ENCODE results near the gene C19orf85.
A peak's percentile ranks its signal among the peaks of the same experiment; 100 is the strongest.

Gene C19orf85

DNA sequence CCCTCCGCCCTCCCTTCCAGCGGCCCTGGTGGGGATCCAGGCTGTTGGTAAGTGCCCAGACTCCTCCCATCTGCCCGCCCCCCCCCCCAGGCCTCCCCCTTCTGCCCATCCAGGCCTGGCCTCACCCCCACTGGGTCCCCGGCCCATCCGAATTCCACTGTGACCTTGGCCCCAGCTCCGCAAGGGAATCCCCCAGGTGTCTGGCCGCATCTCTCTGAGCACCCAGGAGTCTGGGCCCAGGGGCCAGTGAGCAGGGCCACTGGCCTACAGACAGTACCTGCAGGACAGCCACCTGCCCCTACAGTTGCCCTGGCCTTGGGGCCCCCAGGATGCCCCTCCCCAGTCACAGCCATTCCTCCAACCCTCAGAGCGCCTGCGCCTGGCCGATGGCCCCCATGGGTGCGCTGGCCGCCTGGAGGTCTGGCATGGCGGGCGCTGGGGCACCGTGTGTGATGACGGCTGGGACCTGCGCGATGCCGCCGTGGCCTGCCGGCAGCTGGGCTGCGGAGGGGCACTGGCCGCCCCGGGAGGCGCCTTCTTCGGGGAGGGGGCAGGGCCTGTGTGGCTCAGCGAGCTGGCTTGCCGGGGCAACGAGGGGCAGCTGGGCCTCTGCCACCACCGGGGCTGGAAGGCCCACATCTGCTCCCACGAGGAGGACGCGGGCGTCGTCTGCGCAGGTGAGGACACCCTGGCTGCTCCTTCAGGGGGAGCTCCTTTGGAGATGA is 24.6 kb upstream of the C19orf85 start:
- no peak for DNase-seq

DNA sequence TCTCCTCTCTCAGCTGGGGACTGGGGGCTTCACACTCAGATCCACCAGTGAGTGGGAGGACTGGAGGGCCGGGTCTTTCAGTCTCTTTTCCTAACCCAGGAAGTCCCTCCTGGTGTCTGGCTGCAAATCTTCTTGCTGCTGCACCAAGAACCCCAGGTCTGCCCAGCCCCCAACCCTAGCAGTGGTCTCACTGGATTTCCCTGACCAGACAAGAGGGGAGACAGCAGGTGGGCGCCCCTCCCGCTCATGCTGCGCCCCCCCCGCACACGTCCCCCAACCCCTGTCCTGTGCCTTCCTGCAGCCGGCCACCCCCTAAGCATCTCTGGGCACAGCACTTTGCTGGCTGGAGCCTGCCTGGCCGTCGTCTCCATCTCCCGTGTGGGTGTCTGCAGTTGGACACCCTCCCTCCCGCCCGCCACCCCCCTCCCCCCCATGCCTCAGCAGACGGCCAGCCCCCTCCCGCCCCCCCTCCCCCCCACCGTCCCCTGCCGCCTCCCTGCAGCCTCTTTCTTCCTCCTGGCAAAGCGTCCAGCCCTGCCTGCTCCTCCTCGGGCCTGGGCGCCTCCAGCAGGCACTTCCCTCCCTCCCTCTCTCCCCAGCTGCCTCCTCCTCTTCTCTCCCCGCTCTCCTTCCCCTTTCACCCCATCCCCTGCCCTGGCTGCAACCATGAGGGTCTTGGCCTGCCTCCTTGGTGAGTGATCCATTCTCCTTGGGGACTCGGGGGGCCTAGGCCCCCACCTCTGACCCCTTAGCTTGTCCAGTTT is 23.6 kb upstream of the C19orf85 start, which contains the start of gene SSC5D:
Gene SSC5D (plus strand): TSS at position 513 of the 764 bp plus-strand sequence. CDS start 154 bp downstream, at position 667.
- no peak for DNase-seq

DNA sequence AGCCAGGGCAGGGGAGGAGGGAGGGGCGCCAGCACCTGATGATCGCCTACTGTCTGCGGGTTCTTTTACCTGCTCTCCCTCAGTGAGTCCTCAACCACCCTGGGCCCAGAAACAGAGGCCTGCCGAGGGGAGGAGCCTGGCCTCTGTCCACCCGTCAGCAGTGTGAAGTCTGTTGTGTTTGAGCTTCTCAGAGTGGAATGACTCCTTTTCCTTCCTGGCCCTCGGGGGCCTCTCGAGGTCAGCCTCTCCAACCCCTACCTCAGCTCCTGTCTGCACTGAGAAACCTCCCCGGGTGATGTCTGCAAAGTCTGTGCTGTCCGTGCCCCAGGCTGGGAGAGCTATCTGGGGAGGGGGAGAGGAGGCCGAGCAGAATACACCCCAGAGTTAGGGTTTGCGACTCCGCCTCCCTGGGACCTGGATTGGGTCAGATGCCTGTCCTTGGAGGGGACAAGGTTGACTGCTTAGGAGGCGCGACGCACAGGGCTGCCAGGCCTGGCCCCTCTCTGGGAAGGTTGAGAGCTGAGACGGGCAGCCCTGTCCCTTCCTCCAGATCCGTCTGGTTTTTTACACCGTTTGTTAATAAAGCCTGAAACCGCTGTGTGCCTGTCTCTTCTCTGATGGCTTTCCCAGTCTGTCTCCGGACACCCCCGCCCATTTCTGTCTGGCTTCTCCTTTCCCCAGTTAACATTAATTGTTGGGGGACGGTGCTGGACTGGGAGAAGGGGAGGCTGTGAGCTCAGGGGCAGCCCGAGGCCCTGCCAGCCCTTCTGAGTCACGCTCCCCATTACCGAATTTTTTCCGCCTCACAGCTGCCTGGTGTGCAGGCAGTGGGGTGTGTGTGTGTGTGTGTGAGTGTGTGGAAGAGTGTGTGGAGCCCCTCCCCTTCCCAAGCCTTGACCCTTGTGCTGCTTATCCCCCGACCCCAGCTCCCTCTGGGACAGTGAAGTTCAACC is 22.7 kb upstream of the C19orf85 start:
- no peak for DNase-seq

DNA sequence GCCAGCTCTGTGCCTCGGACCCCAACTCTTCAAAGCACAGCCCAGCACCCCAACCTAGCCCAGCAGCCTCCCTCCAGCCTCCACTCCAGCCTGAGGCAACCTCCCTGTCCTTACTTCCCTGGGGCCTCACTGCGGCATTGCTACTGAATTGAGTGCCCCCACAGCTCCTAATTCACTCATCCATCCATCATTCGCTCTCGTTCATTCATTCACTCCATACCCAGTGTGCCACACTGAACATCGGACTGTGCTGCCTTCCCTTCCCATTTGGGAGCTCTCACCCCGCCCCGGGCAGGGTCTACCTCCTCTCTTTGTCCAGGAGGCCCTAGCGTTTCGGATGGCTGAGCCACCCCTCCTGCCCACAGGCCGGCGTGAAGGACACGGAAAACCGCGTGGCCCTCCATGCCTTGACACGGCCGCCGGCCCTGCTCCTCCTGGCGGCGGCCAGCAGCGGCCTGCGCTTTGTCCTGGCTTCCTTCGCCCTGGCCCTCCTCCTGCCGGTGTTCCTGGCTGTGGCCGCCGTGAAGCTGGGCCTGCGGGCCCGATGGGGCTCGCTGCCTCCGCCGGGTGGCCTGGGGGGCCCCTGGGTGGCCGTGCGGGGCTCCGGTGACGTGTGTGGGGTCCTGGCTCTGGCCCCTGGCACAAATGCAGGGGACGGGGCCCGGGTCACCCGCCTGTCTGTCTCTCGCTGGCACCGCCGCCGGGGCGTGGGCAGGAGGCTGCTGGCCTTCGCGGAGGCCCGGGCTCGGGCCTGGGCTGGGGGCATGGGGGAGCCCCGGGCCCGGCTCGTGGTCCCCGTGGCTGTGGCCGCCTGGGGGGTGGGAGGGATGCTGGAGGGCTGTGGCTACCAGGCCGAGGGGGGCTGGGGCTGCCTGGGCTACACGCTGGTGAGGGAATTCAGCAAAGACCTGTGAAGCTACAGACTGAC is 21.8 kb upstream of the C19orf85 start:
- no peak for DNase-seq

GRCh38 chr19:55485439-55486011 is 21.0 kb upstream of the C19orf85 start:
- peak in 1 of 2 donors; percentile 18 for DNase-seq

DNA sequence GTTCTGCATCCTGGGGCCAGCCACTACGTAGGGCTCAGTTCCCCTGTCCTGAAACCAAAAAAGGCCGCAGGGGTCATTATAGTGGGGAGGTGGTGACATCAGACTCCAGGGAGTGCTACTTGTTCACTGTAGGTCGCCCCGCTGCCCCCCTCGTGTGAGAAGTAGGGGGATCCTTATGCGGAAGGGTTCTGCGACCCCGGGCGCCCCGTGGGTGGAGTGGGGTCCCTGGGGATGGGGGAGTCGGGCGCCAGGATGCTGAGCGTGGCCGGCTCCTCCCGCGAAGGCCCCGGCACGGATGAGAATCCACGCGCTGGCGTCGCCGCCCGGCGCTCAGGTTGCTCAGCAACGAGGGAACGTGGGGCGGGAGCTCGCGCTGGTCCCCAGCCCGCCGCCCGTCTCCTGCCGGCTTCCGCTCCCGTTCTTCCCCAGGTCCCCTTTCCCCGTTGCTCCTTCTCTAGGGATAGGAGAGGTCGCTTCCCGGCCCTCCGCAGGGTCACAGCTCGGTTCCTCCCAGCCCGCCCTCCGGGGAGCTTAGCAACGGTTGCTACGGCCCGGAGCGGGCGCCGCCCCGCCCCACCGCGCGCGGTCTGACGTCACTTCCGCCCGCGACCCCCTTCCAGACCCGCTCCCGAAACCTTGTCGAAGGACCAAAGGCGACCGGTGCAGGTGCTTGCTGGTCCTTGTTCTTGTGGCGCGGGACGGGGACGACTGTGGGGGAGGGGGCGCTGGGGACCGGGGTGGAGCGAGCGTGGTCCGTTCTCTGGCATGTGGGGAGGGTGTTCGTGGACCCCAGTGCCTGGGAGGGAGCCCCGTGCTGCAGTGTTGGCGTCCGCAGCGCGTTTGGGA is 20.3 kb upstream of the C19orf85 start, which contains the start of gene NAT14:
Gene NAT14 (plus strand): TSS at position 596 of the 846 bp plus-strand sequence. CDS start 521 bp downstream, outside the sequence.
- DNase-seq: peak; percentile 73 to 75

DNA sequence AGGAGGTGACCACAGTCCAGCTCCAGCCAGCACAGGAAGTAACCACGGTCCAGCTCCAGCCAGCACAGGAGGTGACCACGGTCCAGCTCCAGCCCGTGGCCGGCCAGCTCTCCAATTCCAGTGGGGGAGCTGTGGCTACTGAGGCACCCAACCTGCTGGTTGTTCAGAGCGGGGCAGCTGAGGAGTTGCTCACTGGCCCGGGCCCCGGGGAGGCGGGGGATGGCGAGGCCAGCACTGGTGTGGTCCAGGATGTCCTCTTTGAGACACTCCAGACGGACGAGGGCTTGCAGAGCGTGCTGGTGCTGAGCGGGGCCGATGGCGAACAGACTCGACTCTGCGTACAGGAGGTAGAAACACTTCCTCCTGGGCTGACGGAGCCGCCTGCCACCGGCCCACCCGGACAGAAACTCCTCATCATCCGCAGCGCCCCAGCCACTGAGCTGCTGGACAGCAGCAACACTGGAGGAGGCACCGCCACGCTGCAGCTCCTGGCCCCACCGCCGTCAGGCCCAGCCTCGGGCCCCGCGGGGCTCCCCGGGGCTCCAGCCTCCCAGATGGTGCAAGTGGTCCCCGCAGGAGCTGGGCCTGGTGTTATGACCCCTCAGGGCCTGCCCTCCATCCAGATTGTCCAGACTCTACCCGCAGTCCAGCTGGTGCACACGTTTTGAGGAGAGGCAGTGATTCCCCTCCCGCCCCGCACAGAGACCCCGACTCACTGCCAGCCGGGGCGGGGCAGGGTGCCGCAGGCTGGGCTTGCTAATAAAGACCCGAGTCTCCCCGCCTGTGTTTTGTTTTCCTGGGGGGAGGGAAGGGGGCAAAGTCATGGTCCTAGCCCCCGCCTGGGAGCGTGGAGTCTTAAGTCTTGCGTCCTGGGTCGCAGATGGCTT is 19.4 kb upstream of the C19orf85 start:
- DNase-seq: no peak

DNA sequence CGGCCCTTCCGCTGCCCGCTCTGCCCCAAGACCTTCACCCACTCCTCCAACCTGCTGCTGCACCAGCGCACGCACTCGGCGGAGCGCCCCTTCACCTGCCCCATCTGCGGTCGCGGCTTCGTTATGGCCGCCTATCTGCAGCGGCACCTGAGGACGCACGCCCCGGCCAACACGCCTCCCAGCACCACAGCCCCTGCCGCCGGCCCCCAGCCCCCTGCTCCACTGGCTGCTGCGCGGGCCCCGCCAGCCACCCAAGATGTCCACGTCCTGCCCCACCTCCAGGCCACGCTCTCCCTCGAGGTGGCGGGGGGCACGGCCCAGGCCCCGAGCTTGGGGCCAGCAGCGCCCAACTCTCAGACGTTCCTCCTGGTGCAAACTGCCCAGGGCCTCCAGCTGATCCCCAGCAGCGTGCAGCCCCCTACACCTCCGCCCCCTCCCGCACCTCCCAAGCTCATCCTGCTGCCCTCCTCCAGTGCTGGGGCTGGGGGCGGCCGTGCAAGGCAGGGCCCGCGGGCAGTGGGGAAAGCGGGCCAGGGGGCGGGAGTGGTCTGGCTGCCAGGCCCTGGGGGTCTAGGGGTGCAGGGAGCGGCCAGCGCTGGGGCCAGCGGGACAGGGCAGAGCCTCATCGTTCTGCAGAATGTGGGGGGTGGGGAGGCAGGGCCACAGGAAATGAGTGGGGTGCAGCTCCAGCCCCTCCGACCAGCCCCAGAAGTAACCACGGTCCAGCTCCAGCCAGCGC is 18.6 kb upstream of the C19orf85 start:
- no peak for DNase-seq

DNA sequence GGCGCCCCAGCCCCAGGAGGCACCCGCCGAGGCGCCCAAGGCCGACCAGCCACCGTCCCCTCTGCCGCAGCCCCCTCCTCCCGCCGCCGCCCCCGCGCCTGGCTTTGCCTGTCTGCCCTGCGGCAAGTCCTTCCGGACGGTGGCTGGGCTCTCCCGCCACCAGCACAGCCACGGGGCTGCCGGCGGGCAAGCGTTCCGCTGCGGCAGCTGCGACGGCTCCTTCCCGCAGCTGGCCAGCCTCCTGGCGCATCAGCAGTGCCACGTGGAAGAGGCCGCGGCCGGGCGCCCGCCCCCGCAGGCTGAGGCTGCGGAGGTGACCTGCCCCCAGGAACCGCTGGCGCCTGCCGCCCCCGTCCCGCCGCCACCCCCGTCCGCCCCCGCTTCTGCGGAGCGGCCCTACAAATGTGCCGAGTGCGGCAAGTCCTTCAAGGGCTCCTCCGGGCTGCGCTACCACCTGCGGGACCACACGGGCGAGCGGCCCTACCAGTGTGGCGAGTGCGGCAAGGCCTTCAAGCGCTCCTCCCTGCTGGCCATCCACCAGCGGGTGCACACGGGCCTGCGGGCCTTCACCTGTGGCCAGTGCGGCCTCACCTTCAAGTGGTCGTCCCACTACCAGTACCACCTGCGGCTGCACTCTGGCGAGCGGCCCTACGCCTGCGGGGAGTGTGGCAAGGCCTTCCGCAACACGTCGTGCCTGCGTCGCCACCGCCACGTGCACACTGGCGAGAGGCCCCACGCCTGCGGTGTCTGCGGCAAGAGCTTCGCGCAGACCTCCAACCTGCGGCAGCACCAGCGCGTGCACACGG is 17.8 kb upstream of the C19orf85 start:
- DNase-seq: no peak

DNA sequence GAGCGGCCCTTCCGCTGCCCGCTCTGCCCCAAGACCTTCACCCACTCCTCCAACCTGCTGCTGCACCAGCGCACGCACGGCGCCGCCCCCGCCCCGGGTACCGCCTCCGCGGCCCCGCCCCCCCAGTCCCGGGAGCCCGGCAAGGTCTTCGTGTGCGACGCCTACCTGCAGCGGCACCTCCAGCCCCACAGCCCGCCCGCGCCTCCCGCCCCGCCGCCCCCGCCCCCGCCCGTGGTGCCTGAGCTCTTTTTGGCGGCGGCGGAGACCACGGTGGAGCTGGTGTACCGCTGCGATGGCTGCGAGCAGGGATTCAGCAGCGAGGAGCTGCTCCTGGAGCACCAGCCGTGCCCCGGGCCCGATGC is 17.2 kb upstream of the C19orf85 start:
- DNase-seq: no peak

GRCh38 chr19:55481148-55481793 is 16.7 kb upstream of the C19orf85 start:
- no peak for DNase-seq

DNA sequence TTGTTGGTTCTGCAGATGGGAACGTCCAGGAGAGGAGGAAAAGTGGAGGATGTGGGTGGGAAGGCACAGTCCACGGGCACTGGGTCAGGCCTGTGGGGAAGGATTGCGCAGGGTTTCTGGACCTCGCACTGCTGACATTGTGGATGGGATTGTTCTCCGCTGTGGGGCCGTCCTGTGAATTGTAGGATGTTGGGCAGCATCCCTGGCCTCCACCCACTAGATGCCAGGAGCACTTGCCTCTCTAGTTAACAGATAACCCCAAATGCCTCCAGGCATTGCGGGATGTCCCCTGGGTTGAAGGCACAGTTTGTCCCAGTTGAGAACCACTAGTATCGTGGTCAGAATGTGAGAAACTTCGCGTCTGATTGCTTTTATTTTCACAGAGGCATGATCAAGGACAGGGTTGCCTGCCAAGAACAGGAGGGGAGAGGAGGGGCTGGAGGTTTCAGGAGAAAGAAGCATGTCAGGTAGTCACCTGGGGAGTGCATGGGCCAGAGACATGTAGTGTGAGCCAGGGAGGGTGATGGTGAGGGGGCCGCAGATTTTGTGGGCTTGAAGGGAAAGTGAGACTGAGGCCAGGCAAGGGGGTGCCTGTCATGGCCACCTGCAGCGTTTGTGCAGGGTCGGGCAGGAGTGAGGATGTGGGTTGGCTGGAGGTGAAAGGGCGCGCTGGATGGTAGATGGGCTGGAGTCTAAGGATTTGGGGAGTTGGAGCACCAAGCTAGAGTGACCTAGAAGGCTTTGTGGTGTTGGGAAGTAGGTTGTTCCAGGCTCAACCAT is 15.1 kb upstream of the C19orf85 start:
- no peak for DNase-seq

GRCh38 chr19:55479045-55479444 is 14.5 kb upstream of the C19orf85 start:
- no peak for DNase-seq

GRCh38 chr19:55478364-55478763 is 13.8 kb upstream of the C19orf85 start:
- no peak for DNase-seq

GRCh38 chr19:55477905-55478304 is 13.4 kb upstream of the C19orf85 start:
- DNase-seq: no peak

- DNase-seq: peak; percentile 97 to 98
These were observed 11.7 kb upstream of the C19orf85 start, which contains the start of gene ZNF628 for GRCh38 chr19:55476100-55476775. TSS of gene ZNF628 (plus strand) at chr19:55476617. CDS start at chr19:55479911, 3,294 bp downstream.

Data from CD4-positive, alpha-beta T cell treated with Interleukin-1 beta for 1 hour (primary cell).